ENCODE measurements around the gene MPHOSPH6.
"Not testable (repeated sequence)": the region's sequence is repeated elsewhere in the genome, so short reads cannot be mapped to it uniquely, and the experiment has no call there.

The MPHOSPH6 gene

GRCh38 chr16:82134846-82135245, 35.2 kb downstream of the MPHOSPH6 start:
- H3K4me1 ChIP-seq (ENCODE audit: insufficient read depth, low read length) = no peaks in the 10 kb centered on the region
- H3K36me3 ChIP-seq (ENCODE audit: insufficient read depth, low read length) = peaks cover 6% of the 10 kb centered on the region
- no peaks in the 10 kb centered on the region for H3K27me3 ChIP-seq (ENCODE audit: insufficient read depth, low read length)
- H2AFZ ChIP-seq (ENCODE audit: low read depth, low read length) = no peak overlapping the region
- H3K9me3 ChIP-seq (ENCODE audit: low read length) = no peaks in the 10 kb centered on the region
- no peak overlapping the region for H3K4me3 ChIP-seq (ENCODE audit: low read length)

DNA sequence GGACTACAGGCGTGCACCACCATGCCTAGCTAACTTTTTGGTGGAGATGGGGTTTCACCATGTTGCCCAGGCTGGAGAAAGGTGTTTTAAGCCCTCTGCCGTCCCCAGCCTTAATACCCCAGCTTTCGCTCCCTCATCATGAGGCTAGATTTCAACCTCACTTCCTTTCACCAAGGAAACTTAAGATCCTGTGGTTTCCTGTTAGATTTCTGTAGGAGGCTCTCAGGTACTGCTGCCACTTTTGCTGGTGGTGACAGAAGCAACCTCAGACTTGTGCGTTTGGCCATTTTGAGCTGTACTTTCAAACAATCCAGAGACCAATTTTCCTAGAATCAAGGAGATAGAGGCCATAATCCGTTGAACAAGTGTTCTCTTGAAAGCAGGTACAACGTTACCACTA, 36.2 kb downstream of the MPHOSPH6 start:
- Histone ChIP-seq H3K27me3 (ENCODE audit: insufficient read depth, low read length) (no peaks in the 10 kb centered on the region), H3K36me3 (ENCODE audit: insufficient read depth, low read length) (peaks cover 6% of the 10 kb centered on the region), H3K9me3 (ENCODE audit: low read length) (no peaks in the 10 kb centered on the region), H3K4me1 (ENCODE audit: insufficient read depth, low read length) (no peaks in the 10 kb centered on the region), H3K4me3 (ENCODE audit: low read length) (no peak overlapping the region), H2AFZ (ENCODE audit: low read depth, low read length) (no peak overlapping the region)

GRCh38 chr16:82129881-82130280, 40.1 kb downstream of the MPHOSPH6 start:
- Histone ChIP-seq H3K9me3 (ENCODE audit: low read length) (no peaks in the 10 kb centered on the region), H2AFZ (ENCODE audit: low read depth, low read length) (no peak overlapping the region), H3K4me1 (ENCODE audit: insufficient read depth, low read length) (no peaks in the 10 kb centered on the region), H3K4me3 (ENCODE audit: low read length) (no peak overlapping the region), H3K27me3 (ENCODE audit: insufficient read depth, low read length) (no peaks in the 10 kb centered on the region), H3K36me3 (ENCODE audit: insufficient read depth, low read length) (no peaks in the 10 kb centered on the region)

- no peak overlapping the region for H2AFZ ChIP-seq (ENCODE audit: low read depth, low read length)
- no peaks in the 10 kb centered on the region for H3K27me3 ChIP-seq (ENCODE audit: insufficient read depth, low read length)
- H3K4me1 ChIP-seq (ENCODE audit: insufficient read depth, low read length) = peaks cover 5% of the 10 kb centered on the region
- no peaks in the 10 kb centered on the region for H3K36me3 ChIP-seq (ENCODE audit: insufficient read depth, low read length)
- H3K9me3 ChIP-seq (ENCODE audit: low read length) = no peaks in the 10 kb centered on the region
- no peak overlapping the region for H3K4me3 ChIP-seq (ENCODE audit: low read length)
These were observed 45.4 kb downstream of the MPHOSPH6 start for GRCh38 chr16:82124651-82125050.

DNA sequence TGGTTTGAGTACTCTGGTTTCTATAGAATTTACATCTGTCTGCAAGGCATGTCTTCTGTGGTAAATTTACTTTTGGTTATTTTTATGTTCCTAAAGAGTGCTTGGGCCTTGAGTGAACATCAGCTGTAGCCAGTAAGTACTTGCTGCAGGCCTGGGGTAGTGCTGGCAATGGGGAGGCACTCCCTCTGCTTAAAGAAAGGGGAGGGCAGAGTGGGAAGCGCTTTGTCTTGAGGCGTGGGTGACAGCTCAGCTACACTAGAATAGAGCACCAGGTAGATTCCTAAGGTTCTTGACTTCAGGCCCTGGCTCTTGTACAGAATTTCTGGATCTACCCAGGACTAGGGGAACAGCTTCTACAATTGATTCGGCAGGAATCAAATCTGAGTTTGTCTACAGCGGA, 50.6 kb downstream of the MPHOSPH6 start:
- Histone ChIP-seq H3K9me3 (ENCODE audit: low read length) (no peaks in the 10 kb centered on the region), H3K27me3 (ENCODE audit: insufficient read depth, low read length) (no peaks in the 10 kb centered on the region), H2AFZ (ENCODE audit: low read depth, low read length) (no peak overlapping the region), H3K4me1 (ENCODE audit: insufficient read depth, low read length) (peaks cover 5% of the 10 kb centered on the region), H3K4me3 (ENCODE audit: low read length) (no peak overlapping the region), H3K36me3 (ENCODE audit: insufficient read depth, low read length) (no peaks in the 10 kb centered on the region)

DNA sequence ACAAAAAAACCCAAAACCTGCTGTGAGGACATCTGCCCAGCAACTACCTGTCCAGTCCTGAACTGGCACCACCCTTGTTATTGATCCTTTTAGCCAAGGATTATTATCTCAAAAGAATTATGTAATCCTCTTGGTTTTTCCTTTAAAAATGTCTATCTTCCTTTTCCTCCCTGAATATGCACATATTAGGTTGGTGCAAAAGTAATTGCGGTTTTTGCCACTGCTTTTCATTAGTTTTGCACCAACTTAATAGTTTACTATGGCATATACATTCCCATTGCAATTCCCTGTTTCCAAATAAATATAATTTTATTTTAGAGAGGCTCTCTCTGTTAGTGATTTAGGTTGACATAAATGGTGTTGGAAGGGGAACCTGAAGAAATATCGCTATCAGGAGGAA, 51.3 kb downstream of the MPHOSPH6 start:
- no peaks in the 10 kb centered on the region for H3K27me3 ChIP-seq (ENCODE audit: insufficient read depth, low read length)
- H3K9me3 ChIP-seq (ENCODE audit: low read length) = no peaks in the 10 kb centered on the region
- H3K4me3 ChIP-seq (ENCODE audit: low read length) = no peak overlapping the region
- H3K4me1 ChIP-seq (ENCODE audit: insufficient read depth, low read length) = peaks cover 5% of the 10 kb centered on the region
- H3K36me3 ChIP-seq (ENCODE audit: insufficient read depth, low read length) = no peaks in the 10 kb centered on the region
- no peak overlapping the region for H2AFZ ChIP-seq (ENCODE audit: low read depth, low read length)

- Histone ChIP-seq H3K4me1 (ENCODE audit: insufficient read depth, low read length) (peaks cover 5% of the 10 kb centered on the region), H2AFZ (ENCODE audit: low read depth, low read length) (no peak overlapping the region), H3K36me3 (ENCODE audit: insufficient read depth, low read length) (no peaks in the 10 kb centered on the region), H3K4me3 (ENCODE audit: low read length) (no peak overlapping the region), H3K27me3 (ENCODE audit: insufficient read depth, low read length) (no peaks in the 10 kb centered on the region), H3K9me3 (ENCODE audit: low read length) (no peaks in the 10 kb centered on the region)
These were observed 53.5 kb downstream of the MPHOSPH6 start for GRCh38 chr16:82116535-82116934.

- Histone ChIP-seq H2AFZ (ENCODE audit: low read depth, low read length) (no peak overlapping the region), H3K9me3 (ENCODE audit: low read length) (no peaks in the 10 kb centered on the region), H3K4me1 (ENCODE audit: insufficient read depth, low read length) (no peaks in the 10 kb centered on the region), H3K4me3 (ENCODE audit: low read length) (no peak overlapping the region), H3K36me3 (ENCODE audit: insufficient read depth, low read length) (no peaks in the 10 kb centered on the region), H3K27me3 (ENCODE audit: insufficient read depth, low read length) (no peaks in the 10 kb centered on the region)
These were observed 56.3 kb downstream of the MPHOSPH6 start for GRCh38 chr16:82113741-82114140.

- Histone ChIP-seq H3K27me3 (ENCODE audit: insufficient read depth, low read length) (no peaks in the 10 kb centered on the region), H3K36me3 (ENCODE audit: insufficient read depth, low read length) (no peaks in the 10 kb centered on the region), H3K4me1 (ENCODE audit: insufficient read depth, low read length) (no peaks in the 10 kb centered on the region), H3K9me3 (ENCODE audit: low read length) (no peaks in the 10 kb centered on the region), H2AFZ (ENCODE audit: low read depth, low read length) (no peak overlapping the region), H3K4me3 (ENCODE audit: low read length) (no peak overlapping the region)
These were observed 58.1 kb downstream of the MPHOSPH6 start for GRCh38 chr16:82111944-82112343.

DNA sequence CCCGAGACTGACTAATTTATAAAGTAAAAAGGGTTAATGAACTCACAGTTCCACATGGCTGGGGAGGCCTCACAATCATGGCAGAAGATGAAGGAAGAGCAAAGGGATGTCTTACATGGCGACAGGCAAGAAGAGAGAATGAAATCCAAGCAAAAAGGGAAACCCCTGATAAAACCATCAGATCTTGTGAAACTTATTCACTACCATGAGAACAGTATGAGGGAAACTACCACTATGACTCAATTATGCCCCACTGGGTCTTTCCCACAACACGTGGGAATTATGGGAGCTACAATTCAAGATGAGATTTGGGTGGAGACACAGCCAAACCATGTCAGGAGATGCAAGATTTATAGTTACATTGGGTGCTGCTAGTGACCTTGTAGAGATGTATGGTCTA, 60.8 kb downstream of the MPHOSPH6 start:
- H3K27me3 ChIP-seq (ENCODE audit: insufficient read depth, low read length); H3K36me3 ChIP-seq (ENCODE audit: insufficient read depth, low read length); H3K9me3 ChIP-seq (ENCODE audit: low read length); H3K4me3 ChIP-seq (ENCODE audit: low read length); H2AFZ ChIP-seq (ENCODE audit: low read depth, low read length); H3K4me1 ChIP-seq (ENCODE audit: insufficient read depth, low read length): not testable (repeated sequence)

- H3K4me3 ChIP-seq (ENCODE audit: low read length) = no peak overlapping the region
- H3K4me1 ChIP-seq (ENCODE audit: insufficient read depth, low read length) = no peaks in the 10 kb centered on the region
- no peak overlapping the region for H2AFZ ChIP-seq (ENCODE audit: low read depth, low read length)
- H3K36me3 ChIP-seq (ENCODE audit: insufficient read depth, low read length) = no peaks in the 10 kb centered on the region
- H3K27me3 ChIP-seq (ENCODE audit: insufficient read depth, low read length) = no peaks in the 10 kb centered on the region
- H3K9me3 ChIP-seq (ENCODE audit: low read length) = no peaks in the 10 kb centered on the region
These were observed 61.2 kb downstream of the MPHOSPH6 start for GRCh38 chr16:82108774-82109173.

DNA sequence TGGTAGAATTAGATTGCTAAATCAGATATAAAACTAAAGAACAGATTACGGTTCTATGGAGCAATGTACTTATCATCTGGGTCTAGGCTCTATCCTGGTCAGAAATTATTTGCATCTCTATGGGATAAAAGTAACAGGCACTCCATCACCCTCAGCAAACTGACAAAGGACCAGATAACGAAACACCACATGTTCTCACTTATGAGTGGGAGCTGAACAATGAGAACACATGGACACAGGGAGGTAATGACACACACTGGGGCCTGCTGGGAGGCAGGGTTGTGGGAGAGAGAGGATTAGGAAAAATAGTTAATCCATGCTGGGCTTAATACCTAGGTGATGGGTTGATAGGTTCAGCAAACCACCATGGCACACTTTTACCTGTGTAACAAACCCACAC, 61.9 kb downstream of the MPHOSPH6 start:
- Histone ChIP-seq H2AFZ (ENCODE audit: low read depth, low read length) (no peak overlapping the region), H3K4me1 (ENCODE audit: insufficient read depth, low read length) (no peaks in the 10 kb centered on the region), H3K4me3 (ENCODE audit: low read length) (no peak overlapping the region), H3K9me3 (ENCODE audit: low read length) (no peaks in the 10 kb centered on the region), H3K27me3 (ENCODE audit: insufficient read depth, low read length) (no peaks in the 10 kb centered on the region), H3K36me3 (ENCODE audit: insufficient read depth, low read length) (no peaks in the 10 kb centered on the region)

DNA sequence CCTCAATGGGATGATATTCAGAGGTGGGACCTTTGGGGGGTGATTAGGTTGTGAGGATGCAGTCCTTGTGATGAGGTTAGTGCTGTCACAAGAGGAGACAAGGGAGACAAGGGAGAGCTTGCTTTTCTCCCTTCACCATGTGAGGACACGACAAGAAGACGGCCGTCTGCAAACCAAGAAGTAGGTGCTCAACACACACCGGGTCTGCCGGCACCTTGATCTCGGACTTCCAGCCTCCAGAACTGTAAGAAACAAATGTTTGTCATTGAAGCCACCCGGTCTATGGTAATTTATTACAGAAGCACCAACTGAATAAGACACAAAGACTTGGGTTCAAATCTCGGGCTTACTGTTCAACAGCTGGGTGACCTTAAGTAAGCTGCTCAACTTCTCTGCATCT, 64.9 kb downstream of the MPHOSPH6 start:
- H3K9me3 ChIP-seq (ENCODE audit: low read length) = no peaks in the 10 kb centered on the region
- no peak overlapping the region for H2AFZ ChIP-seq (ENCODE audit: low read depth, low read length)
- no peak overlapping the region for H3K4me3 ChIP-seq (ENCODE audit: low read length)
- H3K4me1 ChIP-seq (ENCODE audit: insufficient read depth, low read length) = no peaks in the 10 kb centered on the region
- no peaks in the 10 kb centered on the region for H3K36me3 ChIP-seq (ENCODE audit: insufficient read depth, low read length)
- H3K27me3 ChIP-seq (ENCODE audit: insufficient read depth, low read length) = peaks cover 9% of the 10 kb centered on the region
